GM12878 (cell line): ENCODE results near the gene GREM1.

Experiments
- TF ChIP-seq, protein P1 (sequence below), 3 experiments: IDR thresholded peaks in 2 of 3; conservative IDR thresholded peaks in 1 of 3; 2 replicates each; pipeline ENCODE4 v1.5.1; 2011; ENCODE audit warnings: low read depth in 3 of 3, low read length in 3 of 3, mild to moderate bottlenecking in 3 of 3, control low read depth in 2 of 3, moderate library complexity in 2 of 3, inconsistent platforms in 1 of 3, mixed read lengths in 1 of 3; ENCODE audit not compliant: control insufficient read depth in 2 of 3, insufficient read depth in 1 of 3; ENCODE audit errors: extremely low read depth in 1 of 3
- TF ChIP-seq, protein P2 (sequence below): IDR thresholded peaks from 2 replicates; pipeline ENCODE4 v1.6.1; 2012; ENCODE audit warnings: mild to moderate bottlenecking, low read depth, low read length

DNA sequence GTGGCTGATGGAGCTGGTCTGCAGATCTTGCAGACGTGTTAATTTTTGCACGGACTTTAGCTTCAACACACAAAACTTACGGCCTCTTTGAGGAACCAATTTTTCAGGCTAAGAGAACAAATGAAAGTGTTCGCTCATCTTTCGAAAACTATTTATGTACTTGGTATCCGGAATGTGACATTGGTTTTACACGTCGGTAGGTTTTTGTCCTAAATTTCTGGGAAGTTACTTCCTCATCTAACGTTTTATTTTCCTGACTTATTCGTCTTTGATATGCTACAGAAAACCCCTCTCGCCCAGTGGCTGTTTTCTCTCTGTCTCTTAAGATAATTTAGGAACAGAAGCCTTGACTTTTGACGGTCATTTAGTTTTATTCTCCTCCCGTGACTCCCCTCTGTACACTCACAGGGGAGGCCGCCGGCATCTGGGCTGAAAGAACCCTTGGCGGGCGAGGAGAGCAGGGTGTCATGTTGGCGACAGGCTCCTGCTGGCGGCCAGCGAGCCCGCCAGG is 834 bp upstream of the GREM1 start:
- TF ChIP-seq, protein P1, sequence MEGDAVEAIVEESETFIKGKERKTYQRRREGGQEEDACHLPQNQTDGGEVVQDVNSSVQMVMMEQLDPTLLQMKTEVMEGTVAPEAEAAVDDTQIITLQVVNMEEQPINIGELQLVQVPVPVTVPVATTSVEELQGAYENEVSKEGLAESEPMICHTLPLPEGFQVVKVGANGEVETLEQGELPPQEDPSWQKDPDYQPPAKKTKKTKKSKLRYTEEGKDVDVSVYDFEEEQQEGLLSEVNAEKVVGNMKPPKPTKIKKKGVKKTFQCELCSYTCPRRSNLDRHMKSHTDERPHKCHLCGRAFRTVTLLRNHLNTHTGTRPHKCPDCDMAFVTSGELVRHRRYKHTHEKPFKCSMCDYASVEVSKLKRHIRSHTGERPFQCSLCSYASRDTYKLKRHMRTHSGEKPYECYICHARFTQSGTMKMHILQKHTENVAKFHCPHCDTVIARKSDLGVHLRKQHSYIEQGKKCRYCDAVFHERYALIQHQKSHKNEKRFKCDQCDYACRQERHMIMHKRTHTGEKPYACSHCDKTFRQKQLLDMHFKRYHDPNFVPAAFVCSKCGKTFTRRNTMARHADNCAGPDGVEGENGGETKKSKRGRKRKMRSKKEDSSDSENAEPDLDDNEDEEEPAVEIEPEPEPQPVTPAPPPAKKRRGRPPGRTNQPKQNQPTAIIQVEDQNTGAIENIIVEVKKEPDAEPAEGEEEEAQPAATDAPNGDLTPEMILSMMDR (IDR thresholded peaks at IDR 0.05 in 2 of 3, conservative IDR thresholded peaks at IDR 0.05 in 1 of 3; ENCODE audit: control insufficient read depth in 2 of 3, extremely low read depth in 1 of 3, insufficient read depth in 1 of 3, low read depth in 3 of 3, low read length in 3 of 3): no peak
- TF ChIP-seq, protein P2, sequence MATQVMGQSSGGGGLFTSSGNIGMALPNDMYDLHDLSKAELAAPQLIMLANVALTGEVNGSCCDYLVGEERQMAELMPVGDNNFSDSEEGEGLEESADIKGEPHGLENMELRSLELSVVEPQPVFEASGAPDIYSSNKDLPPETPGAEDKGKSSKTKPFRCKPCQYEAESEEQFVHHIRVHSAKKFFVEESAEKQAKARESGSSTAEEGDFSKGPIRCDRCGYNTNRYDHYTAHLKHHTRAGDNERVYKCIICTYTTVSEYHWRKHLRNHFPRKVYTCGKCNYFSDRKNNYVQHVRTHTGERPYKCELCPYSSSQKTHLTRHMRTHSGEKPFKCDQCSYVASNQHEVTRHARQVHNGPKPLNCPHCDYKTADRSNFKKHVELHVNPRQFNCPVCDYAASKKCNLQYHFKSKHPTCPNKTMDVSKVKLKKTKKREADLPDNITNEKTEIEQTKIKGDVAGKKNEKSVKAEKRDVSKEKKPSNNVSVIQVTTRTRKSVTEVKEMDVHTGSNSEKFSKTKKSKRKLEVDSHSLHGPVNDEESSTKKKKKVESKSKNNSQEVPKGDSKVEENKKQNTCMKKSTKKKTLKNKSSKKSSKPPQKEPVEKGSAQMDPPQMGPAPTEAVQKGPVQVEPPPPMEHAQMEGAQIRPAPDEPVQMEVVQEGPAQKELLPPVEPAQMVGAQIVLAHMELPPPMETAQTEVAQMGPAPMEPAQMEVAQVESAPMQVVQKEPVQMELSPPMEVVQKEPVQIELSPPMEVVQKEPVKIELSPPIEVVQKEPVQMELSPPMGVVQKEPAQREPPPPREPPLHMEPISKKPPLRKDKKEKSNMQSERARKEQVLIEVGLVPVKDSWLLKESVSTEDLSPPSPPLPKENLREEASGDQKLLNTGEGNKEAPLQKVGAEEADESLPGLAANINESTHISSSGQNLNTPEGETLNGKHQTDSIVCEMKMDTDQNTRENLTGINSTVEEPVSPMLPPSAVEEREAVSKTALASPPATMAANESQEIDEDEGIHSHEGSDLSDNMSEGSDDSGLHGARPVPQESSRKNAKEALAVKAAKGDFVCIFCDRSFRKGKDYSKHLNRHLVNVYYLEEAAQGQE: no peak
